OCI-LY3 (cell line): ENCODE data around the gene CLDND2.

Experiments used
- EZH2phosphoT487 ChIP-seq: fragments of 200-600 bp; shearing (Covaris generic); IDR thresholded peaks from 2 replicates; pipeline ENCODE4 v1.6.1; 2018; ENCODE audit warnings: antibody characterized with exemption, mixed run types, low read depth
- TF ChIP-seq, protein P1 (sequence below): fragments of 200-600, 300-600 bp; sonication (generic); IDR thresholded peaks from 2 replicates; pipeline ENCODE4 v1.5.1; 2014; ENCODE audit warnings: antibody characterized with exemption, low read length, low read depth

DNA sequence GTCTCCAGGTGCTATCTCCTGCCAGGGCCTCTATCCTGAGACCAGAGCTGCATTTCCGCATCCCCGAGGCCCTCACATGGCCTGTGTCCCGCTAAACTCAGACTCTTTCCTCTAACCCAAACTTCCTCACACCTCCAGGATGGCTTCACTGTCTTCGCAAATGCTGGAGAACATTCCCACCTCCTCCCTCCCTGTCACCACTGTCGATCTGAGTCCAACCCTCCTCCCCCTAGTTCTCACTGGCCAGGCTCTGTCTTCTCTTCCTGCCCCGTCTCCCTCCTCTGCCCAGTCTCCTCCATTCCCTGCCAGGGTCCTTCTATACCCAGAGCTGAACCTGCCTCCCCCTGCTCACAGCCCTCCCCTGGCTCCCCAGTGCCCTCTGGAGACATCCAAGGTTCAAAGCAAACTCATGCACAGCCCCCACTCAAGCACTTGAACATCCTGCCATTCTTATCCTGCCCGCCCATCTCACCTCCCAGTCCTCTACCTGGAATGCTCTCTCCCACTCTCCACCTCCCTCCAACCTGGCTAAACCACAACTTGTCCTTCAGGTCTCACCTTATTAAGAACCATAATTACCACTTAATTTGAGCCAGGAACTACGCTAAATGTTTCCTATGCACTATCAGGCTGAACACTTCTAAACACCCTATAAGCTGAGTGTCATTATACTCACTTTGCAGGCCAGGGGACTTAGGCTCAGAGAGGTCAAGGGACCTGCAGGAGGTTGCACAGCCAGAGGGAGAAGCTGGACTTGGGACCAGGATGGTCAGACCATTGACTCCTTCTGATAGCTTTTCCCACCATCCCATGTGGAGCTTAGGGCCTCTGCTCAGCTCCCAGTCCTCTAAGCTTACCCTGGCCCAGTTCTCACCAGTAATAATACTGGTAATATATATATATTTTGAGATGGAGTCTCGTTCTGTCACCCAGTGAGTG, 25.9 kb downstream of the CLDND2 start:
- TF ChIP-seq, protein P1, sequence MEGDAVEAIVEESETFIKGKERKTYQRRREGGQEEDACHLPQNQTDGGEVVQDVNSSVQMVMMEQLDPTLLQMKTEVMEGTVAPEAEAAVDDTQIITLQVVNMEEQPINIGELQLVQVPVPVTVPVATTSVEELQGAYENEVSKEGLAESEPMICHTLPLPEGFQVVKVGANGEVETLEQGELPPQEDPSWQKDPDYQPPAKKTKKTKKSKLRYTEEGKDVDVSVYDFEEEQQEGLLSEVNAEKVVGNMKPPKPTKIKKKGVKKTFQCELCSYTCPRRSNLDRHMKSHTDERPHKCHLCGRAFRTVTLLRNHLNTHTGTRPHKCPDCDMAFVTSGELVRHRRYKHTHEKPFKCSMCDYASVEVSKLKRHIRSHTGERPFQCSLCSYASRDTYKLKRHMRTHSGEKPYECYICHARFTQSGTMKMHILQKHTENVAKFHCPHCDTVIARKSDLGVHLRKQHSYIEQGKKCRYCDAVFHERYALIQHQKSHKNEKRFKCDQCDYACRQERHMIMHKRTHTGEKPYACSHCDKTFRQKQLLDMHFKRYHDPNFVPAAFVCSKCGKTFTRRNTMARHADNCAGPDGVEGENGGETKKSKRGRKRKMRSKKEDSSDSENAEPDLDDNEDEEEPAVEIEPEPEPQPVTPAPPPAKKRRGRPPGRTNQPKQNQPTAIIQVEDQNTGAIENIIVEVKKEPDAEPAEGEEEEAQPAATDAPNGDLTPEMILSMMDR: no peak
- no peak for TF ChIP-seq EZH2phosphoT487
